Esophagus muscularis mucosa (tissue), 3 donors: ENCODE measurements around the gene IFIH1.

Experiments used
- POLR2A ChIP-seq: fragments of 450-650 bp; IDR thresholded peaks from one replicate; pipeline ENCODE4 v1.6.1; 2017; ENCODE audit warnings: antibody characterized with exemption, moderate library complexity, mild to moderate bottlenecking, low read depth
- POLR2AphosphoS5 ChIP-seq, 2 donors: sonication (generic); formaldehyde crosslinking; IDR thresholded peaks; one replicate each; pipeline ENCODE4 v1.6.1; 2017; ENCODE audit warnings: antibody characterized with exemption in 2 of 2
- TF ChIP-seq, protein P1 (sequence below), 3 experiments: fragments of 200-600 bp in 2 of 3; fragments of 450-650 bp in 1 of 3; sonication (generic) in 2 of 3; IDR thresholded peaks; one replicate each; pipeline ENCODE4 v1.5.1; 2017 to 2019; ENCODE audit warnings: antibody characterized with exemption in 3 of 3, mild to moderate bottlenecking in 2 of 3, moderate library complexity in 1 of 3

DNA sequence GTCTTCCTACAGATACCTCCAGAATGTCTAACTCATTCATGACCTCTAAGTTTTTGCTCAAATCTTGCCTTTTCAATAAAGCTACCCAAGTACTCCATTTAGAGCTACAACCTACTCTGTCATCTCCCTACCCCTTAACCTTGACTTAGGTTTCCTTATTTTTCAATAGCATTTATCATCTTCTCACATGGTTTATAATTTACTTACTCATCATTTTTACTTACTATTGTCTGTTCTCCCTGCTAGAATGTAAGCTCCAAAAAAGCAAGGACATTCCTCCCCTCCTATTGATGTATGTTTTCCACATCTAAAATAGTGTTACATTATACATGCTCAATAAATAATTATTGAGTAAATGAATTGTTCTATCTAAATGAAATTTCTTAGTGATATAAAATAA lies 22.3 kb upstream of the IFIH1 start:
- TF ChIP-seq, protein P1, sequence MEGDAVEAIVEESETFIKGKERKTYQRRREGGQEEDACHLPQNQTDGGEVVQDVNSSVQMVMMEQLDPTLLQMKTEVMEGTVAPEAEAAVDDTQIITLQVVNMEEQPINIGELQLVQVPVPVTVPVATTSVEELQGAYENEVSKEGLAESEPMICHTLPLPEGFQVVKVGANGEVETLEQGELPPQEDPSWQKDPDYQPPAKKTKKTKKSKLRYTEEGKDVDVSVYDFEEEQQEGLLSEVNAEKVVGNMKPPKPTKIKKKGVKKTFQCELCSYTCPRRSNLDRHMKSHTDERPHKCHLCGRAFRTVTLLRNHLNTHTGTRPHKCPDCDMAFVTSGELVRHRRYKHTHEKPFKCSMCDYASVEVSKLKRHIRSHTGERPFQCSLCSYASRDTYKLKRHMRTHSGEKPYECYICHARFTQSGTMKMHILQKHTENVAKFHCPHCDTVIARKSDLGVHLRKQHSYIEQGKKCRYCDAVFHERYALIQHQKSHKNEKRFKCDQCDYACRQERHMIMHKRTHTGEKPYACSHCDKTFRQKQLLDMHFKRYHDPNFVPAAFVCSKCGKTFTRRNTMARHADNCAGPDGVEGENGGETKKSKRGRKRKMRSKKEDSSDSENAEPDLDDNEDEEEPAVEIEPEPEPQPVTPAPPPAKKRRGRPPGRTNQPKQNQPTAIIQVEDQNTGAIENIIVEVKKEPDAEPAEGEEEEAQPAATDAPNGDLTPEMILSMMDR (IDR thresholded peaks at IDR 0.05): no peak
- TF ChIP-seq POLR2A (no peak), POLR2AphosphoS5 (IDR thresholded peaks at IDR 0.05) (no peak)
